Gastrocnemius medialis (tissue), 4 donors: ENCODE measurements around the gene ZFP36.

Experiments used
- CTCF ChIP-seq, 5 experiments: fragments of 450-650 bp in 3 of 5; fragments of 200-600 bp in 2 of 5; sonication (generic) in 2 of 5; IDR thresholded peaks in 4 of 5; conservative IDR thresholded peaks in 1 of 5; 1 replicate in 4 of 5; 2 replicates in 1 of 5; pipeline ENCODE4 v1.5.1; 2016 to 2019; ENCODE audit warnings: antibody characterized with exemption in 5 of 5, mild to moderate bottlenecking in 3 of 5, moderate library complexity in 3 of 5
- POLR2A ChIP-seq, 2 donors: fragments of 450-650 bp; IDR thresholded peaks; one replicate each; pipeline ENCODE4 v1.6.1; 2017; ENCODE audit warnings: antibody characterized with exemption in 2 of 2, mild to moderate bottlenecking in 2 of 2, moderate library complexity in 2 of 2

GRCh38 chr19:39410017-39410830 is 3.6 kb downstream of the ZFP36 start:
- no peak for TF ChIP-seq CTCF (IDR thresholded peaks at IDR 0.05 in 4 of 5, conservative IDR thresholded peaks at IDR 0.05 in 1 of 5)
- no peak for TF ChIP-seq POLR2A (IDR thresholded peaks at IDR 0.05)
